ENCODE data around the gene TBC1D19.

The TBC1D19 gene

DNA sequence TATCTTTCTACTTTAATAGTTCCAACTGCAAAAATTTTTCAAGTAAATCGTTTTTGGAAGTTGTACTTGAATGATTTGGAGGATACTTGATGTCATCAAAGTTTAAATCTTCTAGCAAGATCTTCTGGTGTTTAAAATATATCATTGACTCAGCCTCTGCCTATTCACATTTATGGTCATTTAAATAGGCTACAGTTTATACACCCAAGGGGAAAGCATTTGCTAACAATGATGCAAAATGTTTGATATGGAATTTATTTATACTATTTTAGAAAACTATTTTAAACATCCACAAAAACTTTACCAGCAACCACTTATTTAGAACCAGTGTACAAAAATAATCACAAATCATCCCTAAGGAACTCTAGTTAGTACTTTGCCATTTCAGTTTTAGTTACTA lies 153.5 kb downstream of the TBC1D19 start:
- no peak for DNase-seq

DNA sequence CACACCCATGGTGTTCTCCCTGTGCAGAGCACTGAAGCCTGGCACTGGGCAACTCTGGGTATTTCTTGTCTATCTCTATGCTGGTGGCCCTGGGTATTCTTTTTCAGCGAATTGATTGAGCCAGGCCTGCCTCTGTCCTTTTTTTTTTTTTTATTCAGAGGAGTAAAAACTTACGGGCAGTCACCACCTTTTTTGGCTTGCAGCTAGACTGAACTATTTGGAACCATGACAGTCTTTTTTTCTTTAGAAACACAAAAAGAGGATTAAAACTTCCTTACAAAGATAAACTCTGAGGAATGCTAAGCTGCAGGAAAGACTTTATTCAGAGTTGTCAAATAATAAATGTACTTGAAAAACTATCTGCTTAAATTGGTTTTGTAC lies 157.6 kb downstream of the TBC1D19 start:
- no peak for DNase-seq

DNA sequence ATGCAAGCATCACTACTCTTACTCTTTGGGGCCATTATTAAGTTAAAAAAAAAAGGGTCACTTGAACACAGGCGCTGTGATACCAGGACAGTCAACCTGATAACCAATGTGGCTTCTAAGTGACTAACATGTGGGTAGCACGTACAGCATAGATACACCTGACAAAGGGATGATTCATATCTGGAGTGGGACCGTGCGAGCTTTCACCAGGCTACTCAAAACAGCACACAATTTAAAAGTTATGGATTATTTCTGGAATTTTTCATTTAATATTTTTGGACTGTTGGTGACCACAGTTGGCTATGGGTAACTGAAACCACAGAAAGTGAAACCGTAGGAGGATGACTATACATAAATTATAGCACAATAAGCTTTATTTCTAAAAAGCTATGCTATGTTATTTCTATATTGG lies 162.9 kb downstream of the TBC1D19 start:
- DNase-seq, result no peak

DNA sequence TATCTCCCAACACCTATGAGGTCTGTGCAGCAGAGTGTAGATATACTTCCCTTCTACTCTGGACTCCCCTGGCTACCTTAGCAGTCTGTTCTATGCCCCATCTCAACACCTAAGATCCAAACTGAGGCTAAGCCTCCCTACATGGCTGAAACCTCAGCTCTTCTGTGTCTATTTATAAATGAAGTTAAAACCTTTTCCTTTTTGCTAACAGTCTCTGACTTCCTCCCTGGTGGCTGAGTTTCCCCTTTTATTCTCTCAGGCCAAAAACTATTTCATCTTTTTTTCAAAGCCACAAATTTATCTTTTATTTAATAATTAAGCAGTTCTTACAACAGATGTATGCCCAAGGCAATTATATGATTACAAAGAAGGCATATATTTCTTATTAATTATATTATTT lies 164.9 kb downstream of the TBC1D19 start:
- DNase-seq, result no peak

DNA sequence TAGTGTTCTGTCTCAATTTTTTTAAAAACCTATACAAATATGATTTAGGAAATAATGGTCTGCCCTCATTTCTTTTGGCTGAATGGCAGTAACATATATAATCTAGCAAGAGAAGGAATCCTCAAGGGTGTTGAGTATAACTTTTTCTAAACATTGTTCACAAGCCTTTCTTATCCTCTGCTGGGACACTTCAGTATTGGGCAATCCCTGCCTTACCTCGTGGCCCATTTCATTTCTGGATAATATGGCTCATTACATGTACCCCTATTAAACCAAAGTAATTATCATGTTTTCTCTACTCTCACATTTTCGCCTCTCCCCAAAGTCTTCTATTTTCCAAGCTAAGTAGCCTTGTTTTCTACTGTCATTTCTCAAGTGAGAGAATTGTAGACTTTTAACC lies 166.0 kb downstream of the TBC1D19 start:
- DNase-seq, result no peak

DNA sequence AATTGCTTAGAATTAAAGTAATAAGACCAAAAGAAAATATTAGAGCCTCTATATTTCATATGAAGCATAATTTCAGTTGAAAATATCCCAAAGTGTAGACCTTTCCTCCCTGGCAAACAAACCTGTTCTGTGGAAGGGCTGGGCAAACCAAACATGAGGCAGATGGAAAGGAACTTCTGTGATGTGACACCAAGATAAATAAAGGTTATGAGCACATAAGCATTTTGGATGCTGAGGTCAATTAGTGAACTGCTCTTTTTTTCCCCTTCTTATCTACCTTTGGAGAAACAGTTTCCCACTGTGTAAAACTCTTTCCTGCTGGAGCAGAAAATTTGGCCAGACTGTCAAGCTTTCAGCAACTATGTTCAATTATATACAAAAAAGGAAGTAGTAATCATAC lies 167.1 kb downstream of the TBC1D19 start:
- DNase-seq, result no peak

DNA sequence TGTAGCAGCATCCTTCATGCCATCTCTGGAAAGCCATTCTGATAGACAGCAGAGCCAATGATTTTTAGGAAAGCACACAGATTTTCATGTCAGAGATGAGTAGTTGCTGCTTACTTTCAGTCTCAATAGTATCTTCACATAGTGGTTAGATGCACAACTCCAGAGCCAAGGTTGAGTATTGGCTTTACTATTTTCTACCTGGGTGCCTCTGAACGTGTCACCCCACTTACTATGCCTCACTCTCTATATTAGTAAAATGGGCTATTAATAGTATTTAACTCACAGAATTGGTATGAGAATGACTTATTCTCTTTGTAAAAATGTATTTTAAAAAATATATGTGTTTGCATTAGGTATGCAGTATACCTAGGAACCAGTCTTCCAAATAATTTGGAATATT lies 168.0 kb downstream of the TBC1D19 start:
- no peak for DNase-seq

DNA sequence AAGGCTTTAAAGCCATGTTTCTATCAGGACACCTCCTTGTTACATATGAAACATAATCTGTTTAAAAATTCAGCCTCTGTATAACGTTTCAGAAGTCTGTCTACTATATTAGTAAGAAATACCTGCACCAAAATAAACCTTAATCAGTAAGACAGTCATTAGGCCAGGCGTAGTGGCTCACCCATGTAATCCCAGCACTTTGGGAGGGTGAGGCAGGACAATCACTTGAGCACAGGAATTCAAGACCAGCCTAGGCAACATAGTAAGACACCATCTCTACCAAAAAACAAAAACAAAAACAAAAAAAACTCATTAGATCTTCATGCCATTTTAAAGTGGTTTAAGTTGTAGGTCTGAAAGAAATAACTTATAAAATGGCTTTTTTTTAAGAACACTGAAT lies 169.3 kb downstream of the TBC1D19 start:
- no peak for DNase-seq

DNA sequence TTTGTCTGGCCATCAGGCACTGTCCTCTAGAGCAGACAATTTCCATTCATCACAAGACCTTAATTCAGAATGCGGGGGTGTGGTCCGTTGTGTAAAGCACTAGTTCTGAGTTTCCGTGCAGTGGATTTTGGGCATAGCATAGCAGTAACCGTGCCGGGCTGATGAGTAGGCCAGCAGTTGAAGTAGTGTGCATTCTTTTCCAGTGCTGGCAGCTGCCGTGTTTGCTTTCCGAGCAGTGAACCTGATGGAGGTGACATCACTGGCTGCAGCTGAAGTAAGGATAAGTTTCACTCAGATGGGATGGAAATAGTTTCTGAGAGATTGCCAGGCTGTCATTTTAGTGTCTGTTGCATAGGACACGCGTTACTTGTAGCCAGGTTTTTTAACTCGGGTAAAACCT lies 169.7 kb downstream of the TBC1D19 start:
- DNase-seq, result peak; percentile 0

DNA sequence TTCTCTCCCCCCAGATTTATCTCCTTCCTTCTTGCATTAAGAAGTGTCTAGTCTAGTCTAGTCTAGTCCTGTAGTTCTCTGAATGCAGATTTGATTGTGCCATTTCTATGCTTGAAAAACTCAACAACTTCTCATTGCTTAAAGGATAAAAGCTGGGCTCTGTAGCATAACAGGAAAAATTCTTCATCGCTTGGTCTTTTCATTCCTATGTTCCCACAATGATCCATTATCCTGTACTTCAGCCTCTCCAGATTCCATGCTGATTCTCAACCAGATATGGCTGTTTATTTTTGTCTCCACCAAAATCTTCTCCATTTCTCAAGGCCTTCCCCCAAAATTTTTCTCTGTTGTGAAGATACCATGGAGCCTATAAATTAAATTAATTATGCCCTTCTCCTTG lies 173.9 kb downstream of the TBC1D19 start:
- no peak for DNase-seq

DNA sequence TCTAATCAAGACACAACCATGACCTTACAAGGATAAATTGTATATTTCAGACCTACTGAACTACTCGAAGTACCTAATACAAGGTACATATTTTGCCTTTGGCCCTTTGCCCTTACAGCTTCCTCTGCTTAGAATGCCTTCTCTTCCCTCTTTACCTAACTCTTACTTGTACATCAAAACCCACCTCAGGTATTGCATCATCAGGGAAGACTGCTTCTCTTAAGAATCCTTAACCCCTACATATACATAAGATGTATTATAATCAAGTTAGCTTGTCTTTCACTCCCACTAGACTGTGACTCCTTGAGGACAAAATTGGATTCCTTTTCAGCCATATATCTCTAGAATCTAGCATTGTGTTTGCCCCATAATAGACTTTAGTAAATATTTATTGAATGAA lies 175.0 kb downstream of the TBC1D19 start:
- DNase-seq, result no peak

DNA sequence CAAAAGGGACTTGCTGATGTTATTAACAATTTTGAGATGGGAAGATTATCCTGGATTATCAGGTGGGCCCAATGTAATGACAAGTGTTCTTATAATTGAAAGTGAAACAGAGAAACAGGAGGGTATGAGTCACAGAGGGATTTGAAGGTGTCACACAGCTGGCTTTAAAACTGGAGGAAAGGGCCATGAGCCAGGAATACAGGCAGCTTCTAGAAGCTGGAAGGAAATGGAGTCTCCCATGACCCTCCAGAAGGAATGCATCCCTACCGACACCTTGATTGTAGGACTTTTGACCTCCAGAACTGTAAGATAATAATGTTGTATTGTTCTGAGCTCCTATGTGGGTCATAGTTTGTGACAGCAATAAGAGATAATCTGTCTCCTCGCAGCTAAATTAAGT lies 178.8 kb downstream of the TBC1D19 start:
- DNase-seq, result no peak

DNA sequence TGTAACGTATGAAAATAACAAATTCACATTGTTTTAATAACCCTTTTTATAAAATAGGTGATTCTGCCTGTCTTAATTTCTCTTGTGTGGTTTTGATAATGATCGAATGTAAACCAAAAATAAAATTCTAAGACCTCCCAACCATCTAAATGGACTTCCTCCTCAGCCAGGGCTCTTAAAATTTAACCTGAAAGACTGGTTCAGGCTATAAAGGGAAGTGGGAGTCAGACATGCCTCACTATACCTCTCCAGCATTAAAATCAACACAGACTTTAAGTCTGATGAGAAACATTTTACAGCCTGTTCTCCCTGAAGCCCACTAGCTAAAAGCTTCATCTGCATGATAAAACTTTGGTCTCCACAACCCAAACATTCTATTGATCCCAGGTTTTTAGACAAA lies 179.2 kb downstream of the TBC1D19 start:
- no peak for DNase-seq

DNA sequence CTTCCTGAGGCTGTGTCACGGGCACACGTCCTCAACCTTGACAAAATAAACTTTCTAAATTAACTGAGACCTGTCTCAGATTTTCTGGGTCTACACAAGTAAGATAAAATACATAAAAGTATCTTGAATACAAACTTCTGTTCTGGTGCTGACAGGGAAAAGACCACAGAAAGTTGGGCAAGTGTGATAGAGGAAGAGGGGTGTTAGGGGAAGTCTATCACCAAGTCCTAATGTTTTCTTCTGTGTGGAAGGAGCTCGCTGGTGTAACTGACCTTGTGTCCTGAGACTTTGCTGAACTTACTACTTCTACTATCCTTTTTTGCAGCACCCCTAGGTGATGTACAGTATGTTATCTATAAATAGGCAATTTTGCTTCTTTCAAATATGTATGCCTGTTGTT lies 179.8 kb downstream of the TBC1D19 start:
- DNase-seq, result no peak

DNA sequence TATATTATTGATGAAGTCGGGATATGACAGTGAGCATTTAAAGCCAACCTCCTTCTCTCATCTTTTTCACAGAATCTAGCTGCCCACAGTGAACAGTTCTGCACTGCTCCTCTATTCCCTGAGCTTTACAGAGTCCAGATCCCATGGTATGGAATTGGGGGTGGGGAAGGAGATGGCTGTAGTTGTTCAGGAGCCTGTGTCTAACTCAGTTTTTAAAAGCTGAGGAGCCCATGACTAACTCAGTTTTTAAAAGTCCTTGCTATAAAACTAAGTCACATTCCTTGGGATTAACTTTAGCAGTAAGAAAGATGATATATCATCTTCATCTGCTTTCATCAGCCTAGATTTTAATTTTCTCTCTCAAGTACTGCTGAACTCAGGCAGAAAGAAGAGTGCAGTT lies 180.3 kb downstream of the TBC1D19 start:
- DNase-seq, result no peak

DNA sequence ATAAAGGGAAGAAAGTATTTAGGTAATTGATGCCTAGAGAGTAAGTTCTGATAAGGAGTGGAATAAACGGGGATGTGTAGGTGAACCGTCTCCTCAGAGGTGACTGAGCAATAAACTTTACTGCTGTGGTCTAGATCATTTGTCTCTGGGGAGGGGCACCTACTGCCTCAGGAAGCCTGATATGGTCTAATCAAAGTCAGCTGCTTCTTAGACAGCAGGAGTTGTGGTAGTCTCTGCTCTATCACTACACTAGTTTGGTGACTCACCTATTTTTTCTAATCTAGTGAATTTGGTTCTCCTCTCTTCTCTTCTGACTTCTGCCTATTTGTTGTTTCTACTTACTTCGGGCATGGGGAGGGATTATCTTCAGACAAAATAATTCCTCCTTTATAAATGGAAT lies 181.6 kb downstream of the TBC1D19 start:
- no peak for DNase-seq

DNA sequence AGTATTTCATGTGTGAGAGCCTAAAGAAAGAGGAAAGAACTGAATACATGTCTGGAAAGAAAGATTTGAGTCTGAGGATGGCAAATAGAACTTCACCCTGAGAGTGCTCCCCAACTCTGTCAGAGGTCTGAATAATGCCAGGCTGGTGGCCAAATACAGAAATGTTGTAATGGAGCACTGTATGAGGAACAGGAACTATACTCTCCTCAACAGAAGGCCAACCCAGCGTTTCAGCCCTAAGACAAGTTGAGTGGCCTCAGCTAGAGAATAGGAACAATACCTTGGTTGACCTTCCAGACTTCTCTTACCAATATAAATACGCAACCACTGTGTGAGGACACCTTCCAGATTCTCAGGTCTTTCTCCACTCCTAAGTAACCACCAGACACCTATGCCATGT lies 182.3 kb downstream of the TBC1D19 start:
- DNase-seq, result no peak

DNA sequence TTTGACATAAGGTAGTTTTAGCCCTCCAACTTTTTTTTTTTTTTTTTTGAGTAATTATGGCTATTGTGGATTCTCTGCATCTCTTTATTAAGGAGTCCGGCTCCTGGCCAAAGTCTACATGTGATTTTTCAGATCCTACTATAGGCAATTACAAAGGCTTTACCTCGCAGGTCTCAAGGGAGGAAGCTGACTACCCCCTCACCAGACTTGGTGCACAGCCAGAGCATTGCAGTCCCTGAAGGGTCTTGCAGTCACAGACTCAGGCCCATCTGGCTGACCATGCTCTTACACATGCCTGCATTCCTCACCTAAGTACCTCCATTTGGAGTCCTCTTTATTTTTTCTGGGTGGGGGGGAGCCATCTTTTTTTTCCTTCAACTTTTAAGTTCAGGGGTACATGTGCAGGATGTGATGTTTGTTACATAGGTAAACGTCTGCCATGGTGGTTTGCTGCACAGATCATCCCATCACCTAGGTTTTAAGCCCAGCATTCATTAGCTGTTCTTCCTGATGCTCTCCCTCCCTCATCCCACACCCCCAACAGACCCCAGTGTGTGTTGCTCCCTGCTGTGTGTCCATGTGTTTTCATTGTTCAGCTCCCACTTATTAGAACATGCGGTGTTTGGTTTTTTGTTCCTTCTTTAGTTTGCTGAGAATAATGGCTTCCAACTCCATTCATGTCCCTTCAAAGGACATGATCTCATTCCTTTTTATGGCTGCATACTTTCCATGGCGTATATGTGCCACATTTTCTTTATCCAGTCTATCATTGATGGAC lies 188.4 kb downstream of the TBC1D19 start:
- no peak for DNase-seq

DNA sequence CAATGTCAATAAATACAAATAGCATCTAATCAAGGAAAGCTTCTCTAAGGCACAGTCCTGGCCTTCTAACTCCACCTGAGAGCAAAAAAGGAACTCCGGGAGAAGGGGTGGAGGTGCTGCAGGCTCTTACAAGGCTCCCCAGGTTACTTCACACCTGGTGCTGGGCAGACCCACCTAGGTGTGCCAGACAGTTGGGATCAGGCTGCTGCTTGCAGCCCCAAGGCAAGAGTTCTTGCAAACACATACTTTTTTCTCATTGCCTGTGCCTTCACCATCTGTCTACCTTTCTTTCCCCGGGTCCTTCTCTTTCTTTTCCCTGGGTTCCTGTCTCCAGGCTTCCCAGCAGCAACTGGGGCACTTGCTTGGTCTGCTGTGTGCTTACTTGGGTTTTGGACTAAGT lies 195.3 kb downstream of the TBC1D19 start:
- DNase-seq, result no peak

DNA sequence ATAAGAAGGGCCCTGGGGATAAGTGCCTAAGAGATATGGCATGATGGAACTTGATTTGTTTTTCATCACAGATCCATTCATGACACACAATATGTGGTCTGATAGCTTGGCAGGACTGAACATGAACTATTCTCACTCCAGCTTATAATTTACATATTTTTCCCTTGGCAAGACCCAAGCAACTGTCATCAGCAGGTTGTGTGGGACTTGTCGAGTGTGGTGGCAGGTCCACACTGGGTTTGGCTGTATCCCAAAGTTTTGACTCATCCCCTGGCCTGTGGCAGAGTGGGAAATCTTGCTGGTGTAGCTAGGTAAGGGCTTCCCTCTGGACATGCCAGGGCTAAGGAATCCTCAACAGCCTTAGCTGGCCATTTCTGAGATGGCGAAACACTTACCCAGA lies 195.8 kb downstream of the TBC1D19 start:
- DNase-seq, result no peak

DNA sequence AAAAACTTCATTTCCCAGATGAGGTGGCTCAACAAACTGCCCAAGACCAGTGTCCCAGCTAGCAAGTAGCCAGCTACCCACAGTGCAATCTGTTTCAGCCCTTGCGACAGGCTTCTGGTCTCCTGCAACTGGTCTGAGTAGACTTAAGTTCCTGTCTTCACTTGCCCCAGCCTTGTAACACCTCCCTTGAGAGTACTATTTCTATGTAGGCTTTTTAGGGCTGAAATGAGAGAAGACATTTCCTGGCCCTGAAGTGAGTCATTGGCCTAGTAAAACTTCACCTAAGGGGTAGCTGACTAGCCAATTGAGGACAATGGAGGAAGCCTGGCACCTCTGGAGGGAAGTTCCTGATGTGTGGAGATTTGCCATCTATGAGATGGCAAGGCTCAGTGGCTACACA lies 196.7 kb downstream of the TBC1D19 start:
- DNase-seq, result no peak

DNA sequence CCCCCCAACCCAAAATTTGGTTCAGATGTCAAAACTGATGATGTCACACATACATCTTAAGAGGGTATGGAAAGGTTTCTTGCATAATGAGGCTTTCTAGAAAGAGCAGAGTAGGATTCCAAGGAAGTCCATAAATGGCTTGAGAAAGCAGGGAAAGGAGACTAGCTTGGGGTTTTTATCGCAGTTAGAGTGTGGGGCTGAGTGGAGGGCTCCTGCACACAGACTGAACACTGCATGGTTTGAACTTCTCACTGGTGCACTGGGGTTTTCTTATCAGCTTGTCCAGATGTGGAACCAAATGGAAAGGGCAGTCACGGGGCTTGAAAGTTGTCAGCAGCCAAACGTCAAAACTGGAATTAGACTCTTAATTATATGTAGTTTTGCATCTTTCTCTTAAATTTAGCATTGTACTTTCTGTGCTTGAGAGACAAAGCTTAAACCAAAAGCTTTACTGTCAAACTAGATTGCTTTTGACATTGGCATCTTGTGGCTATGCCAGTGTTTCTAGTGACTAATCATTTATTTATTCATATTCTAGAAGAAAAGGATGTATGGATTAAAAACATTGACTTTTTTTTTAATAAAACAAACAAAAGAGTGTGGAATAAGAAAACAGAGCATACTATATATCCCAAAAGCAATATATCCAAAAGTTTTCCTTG lies 198.4 kb downstream of the TBC1D19 start:
- DNase-seq, result no peak

DNA sequence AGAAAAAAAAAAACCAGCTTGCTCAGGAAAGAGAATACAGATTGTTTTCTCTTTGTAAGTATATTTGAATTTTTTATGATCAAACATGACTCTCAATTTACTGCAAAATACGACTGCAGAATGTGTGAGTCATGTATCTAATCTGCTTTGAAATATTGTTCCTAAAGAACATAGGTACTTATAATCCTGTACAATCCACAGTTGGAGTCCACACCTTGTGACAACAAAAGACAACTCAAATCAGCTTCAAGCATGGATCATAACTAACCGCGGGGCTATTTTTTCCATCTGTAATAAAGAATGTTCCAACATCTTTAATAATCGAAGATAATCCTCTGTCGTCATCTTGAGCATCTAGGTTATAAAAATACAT lies 198.9 kb downstream of the TBC1D19 start:
- no peak for DNase-seq

DNA sequence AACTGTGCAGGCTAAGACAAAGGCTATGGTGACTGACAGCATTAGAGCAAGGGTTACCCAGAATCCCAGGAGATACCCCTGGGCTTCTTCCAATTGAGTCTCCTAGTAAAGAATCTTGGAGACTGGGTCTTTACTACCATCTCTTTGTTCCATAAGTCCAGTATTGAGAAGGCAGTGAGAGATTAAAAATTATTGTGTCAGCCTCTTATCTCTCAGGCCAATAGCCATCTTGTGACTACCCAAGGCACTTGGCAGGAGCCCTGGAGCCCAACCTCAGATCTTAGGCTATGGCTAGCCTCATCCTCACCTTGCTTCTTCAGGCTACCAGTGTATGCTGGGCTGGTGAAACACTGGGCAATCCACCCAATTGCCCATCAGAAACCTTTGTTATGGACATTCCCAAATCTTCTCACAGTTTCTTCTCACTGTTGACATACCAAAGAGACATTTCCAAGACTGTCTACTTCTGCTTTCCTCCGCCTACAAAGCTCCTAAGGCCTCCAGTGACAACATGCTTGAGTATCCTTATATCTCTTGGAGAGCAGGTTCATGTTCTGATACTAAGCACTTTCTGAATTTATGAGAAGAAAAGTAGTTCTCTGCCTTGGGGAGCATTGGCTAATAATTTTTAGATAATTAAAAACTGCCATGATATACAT lies 200.5 kb downstream of the TBC1D19 start:
- DNase-seq, result no peak

DNA sequence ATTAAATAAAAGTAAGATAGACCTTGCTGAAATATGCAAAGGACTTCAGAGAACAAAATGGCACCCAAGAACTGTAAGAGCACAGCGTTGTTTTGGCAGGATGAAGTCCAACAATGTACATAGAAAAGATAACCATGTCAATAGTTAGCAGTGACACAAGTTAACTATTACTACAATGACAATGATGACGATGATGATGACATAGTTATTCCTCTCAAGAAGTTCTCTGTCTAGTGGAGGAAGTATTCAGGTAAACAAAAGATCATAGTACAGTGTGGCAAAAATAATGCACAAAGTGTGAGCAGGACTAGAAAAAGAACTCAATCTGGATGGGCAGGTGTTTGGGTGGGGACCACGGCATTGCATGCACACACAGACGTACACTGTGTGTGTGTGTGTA lies 201.4 kb downstream of the TBC1D19 start:
- DNase-seq, result no peak

Measured in NCI-H2107 (cell line).